Skeletal muscle tissue (tissue), 4 donors: ENCODE results near the gene ANKRD28. TPM values are rescaled to one million over a fixed set of nuclear protein-coding genes. Genes with fewer than 3 reads are reported as not detected.

Experiments used
- H3K27ac ChIP-seq: one replicate; pipeline ENCODE4 v1.7.0; 2013; ENCODE audit warnings: mild to moderate bottlenecking, low read depth, low read length, inconsistent platforms
- H3K27me3 ChIP-seq, 3 donors: one replicate each; pipeline ENCODE4 v1.7.0; 2013; ENCODE audit warnings: low read length in 3 of 3; ENCODE audit not compliant: control insufficient read depth in 3 of 3, insufficient read depth in 3 of 3
- H3K36me3 ChIP-seq, 3 donors: one replicate each; pipeline ENCODE4 v1.7.0; 2013; ENCODE audit warnings: low read length in 3 of 3; ENCODE audit not compliant: control insufficient read depth in 3 of 3, insufficient read depth in 3 of 3
- H3K4me1 ChIP-seq, 3 donors: one replicate each; pipeline ENCODE4 v1.7.0; 2013; ENCODE audit warnings: low read length in 3 of 3, mild to moderate bottlenecking in 3 of 3; ENCODE audit not compliant: control insufficient read depth in 3 of 3, insufficient read depth in 3 of 3
- H3K4me3 ChIP-seq, 3 donors: one replicate each; pipeline ENCODE4 v1.7.0; 2013; ENCODE audit warnings: low read length in 3 of 3
- H3K9ac ChIP-seq, 3 donors: one replicate each; pipeline ENCODE4 v1.7.0; 2013; ENCODE audit warnings: low read length in 3 of 3, mild to moderate bottlenecking in 3 of 3, moderate library complexity in 2 of 3, low read depth in 1 of 3
- H3K9me3 ChIP-seq, 3 donors: one replicate each; pipeline ENCODE4 v1.7.0; 2013; ENCODE audit warnings: low read length in 3 of 3; ENCODE audit not compliant: control insufficient read depth in 3 of 3
- total RNA-seq: library from RNA; depleted of rRNA; stranded (reverse); fragments of >200 nt; gene quantifications from one replicate; pipeline ENCODE4 v1.2.3, GENCODE V29; 2014
- donor health status: Osteomylitis.

The ANKRD28 gene
- total RNA-seq, 1 donor from 2014 or later, result 43.8 TPM

- H3K36me3 ChIP-seq, result peaks cover 7 to 13% (median 8%) of the 10 kb centered on the region in 3 donors
- H3K9ac ChIP-seq, result no peak overlapping the region
- peak overlapping the region; percentile 4 for H3K27ac ChIP-seq
- H3K4me1 ChIP-seq, result peaks cover 0 to 8% (median 3%) of the 10 kb centered on the region in 3 donors
- H3K4me3 ChIP-seq, result no peak overlapping the region
- no peaks in the 10 kb centered on the region for H3K9me3 ChIP-seq
- no peaks in the 10 kb centered on the region for H3K27me3 ChIP-seq
These were observed 132.1 kb downstream of the ANKRD28 start for GRCh38 chr3:15665510-15666150.

- Histone ChIP-seq H3K27me3 (no peaks in the 10 kb centered on the region), H3K9me3 (no peaks in the 10 kb centered on the region), H3K4me3 (no peak overlapping the region), H3K27ac (no peak overlapping the region), H3K9ac (no peak overlapping the region), H3K36me3 (peaks cover 2 to 6% (median 4%) of the 10 kb centered on the region in 3 donors), H3K4me1 (peaks cover 0 to 8% (median 1%) of the 10 kb centered on the region in 3 donors)
These were observed 133.6 kb downstream of the ANKRD28 start for GRCh38 chr3:15664144-15664543.

GRCh38 chr3:15660055-15660935 is 137.5 kb downstream of the ANKRD28 start:
- no peak overlapping the region for H3K4me3 ChIP-seq
- peaks cover 0 to 10% (median 3%) of the 10 kb centered on the region in 3 donors for H3K9me3 ChIP-seq
- no peaks in the 10 kb centered on the region for H3K27me3 ChIP-seq
- no peak overlapping the region for H3K9ac ChIP-seq
- H3K36me3 ChIP-seq, result peaks cover 0 to 2% (median 0%) of the 10 kb centered on the region in 3 donors
- H3K27ac ChIP-seq, result no peak overlapping the region
- no peaks in the 10 kb centered on the region for H3K4me1 ChIP-seq

- Histone ChIP-seq H3K27ac (no peak overlapping the region), H3K9ac (no peak overlapping the region), H3K4me3 (no peak overlapping the region), H3K27me3 (no peaks in the 10 kb centered on the region), H3K4me1 (no peaks in the 10 kb centered on the region), H3K36me3 (peaks cover 0 to 2% (median 0%) of the 10 kb centered on the region in 3 donors), H3K9me3 (peaks cover 0 to 10% (median 3%) of the 10 kb centered on the region in 3 donors)
These were observed 138.4 kb downstream of the ANKRD28 start for GRCh38 chr3:15659254-15659975.

GRCh38 chr3:15657016-15657415 is 140.8 kb downstream of the ANKRD28 start:
- Histone ChIP-seq H3K4me1 (no peaks in the 10 kb centered on the region), H3K27me3 (no peaks in the 10 kb centered on the region), H3K27ac (no peak overlapping the region), H3K9ac (no peak overlapping the region), H3K36me3 (peaks cover 0 to 2% (median 0%) of the 10 kb centered on the region in 3 donors), H3K4me3 (no peak overlapping the region), H3K9me3 (peaks cover 0 to 10% (median 3%) of the 10 kb centered on the region in 3 donors)

- no peak overlapping the region for H3K9ac ChIP-seq
- H3K36me3 ChIP-seq, result peaks cover 0 to 2% (median 0%) of the 10 kb centered on the region in 3 donors
- peaks cover 0 to 10% (median 3%) of the 10 kb centered on the region in 3 donors for H3K9me3 ChIP-seq
- no peaks in the 10 kb centered on the region for H3K27me3 ChIP-seq
- no peak overlapping the region for H3K4me3 ChIP-seq
- H3K27ac ChIP-seq, result no peak overlapping the region
- no peaks in the 10 kb centered on the region for H3K4me1 ChIP-seq
These were observed 141.4 kb downstream of the ANKRD28 start for GRCh38 chr3:15656342-15656741.

- Histone ChIP-seq H3K36me3 (peaks cover 0 to 2% (median 0%) of the 10 kb centered on the region in 3 donors), H3K9ac (no peak overlapping the region), H3K27ac (no peak overlapping the region), H3K4me1 (no peaks in the 10 kb centered on the region), H3K4me3 (no peak overlapping the region), H3K9me3 (peaks cover 0 to 10% (median 3%) of the 10 kb centered on the region in 3 donors), H3K27me3 (no peaks in the 10 kb centered on the region)
These were observed 142.9 kb downstream of the ANKRD28 start for GRCh38 chr3:15654891-15655290.

- Histone ChIP-seq H3K9me3 (peaks cover 0 to 10% (median 3%) of the 10 kb centered on the region in 3 donors), H3K36me3 (peaks cover 0 to 1% (median 0%) of the 10 kb centered on the region in 3 donors), H3K27me3 (no peaks in the 10 kb centered on the region)
These were observed 143.7 kb downstream of the ANKRD28 start for GRCh38 chr3:15654127-15654526.

DNA sequence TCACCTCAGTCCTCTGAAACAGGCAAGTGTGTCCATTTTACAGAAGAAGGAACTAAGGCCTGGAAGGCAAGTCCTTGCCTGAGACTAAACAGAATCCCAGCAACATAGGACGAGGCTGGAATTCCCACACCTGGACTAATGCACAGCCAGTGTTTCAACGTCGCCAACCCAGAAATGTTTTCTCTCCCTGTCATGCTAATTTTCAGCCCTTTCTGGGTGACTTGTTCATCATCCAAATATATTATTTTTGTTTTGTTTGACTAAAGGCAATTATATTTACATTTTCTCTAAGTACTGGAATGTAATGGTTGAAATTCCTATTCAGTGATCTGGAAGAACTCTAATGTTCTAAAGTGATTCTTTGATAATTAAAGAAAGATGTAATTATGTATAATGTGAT is 144.5 kb downstream of the ANKRD28 start:
- Histone ChIP-seq H3K4me3 (no peak overlapping the region), H3K9me3 (peaks cover 0 to 10% (median 3%) of the 10 kb centered on the region in 3 donors), H3K9ac (no peak overlapping the region), H3K4me1 (peaks cover 0 to 3% (median 1%) of the 10 kb centered on the region in 3 donors), H3K27me3 (no peaks in the 10 kb centered on the region), H3K36me3 (no peaks in the 10 kb centered on the region), H3K27ac (no peak overlapping the region)

More at GRCh38 chr3:15654127-15654526, 143.7 kb downstream of the ANKRD28 start:
- Histone ChIP-seq H3K9ac (no peak overlapping the region), H3K4me3 (no peak overlapping the region), H3K4me1 (no peaks in the 10 kb centered on the region), H3K27ac (no peak overlapping the region)
